ENCODE data around the gene FOSB. TPM values are rescaled to one million over a fixed set of nuclear protein-coding genes. Genes with fewer than 3 reads are reported as not detected.

The FOSB gene
- polyA plus RNA-seq, 2 of the 4 experiments (the other 2 are of a cell fraction): 0.57 to 48.8 TPM

- TF ChIP-seq FOSL2 (IDR thresholded peaks at IDR 0.05) (no peak), FOSL2 (CRISPR knock-in tag; IDR thresholded peaks at IDR 0.05) (peak; percentile 72), SREBF2 (IDR thresholded peaks at IDR 0.05) (peak; percentile 91), NFE2L2 (conservative IDR thresholded peaks at IDR 0.05; ENCODE audit: low read length) (no peak), FOXS1 (CRISPR knock-in tag; IDR thresholded peaks at IDR 0.05) (no peak), SMC3 (IDR thresholded peaks at IDR 0.05) (peak; percentile 99), MAX (IDR thresholded peaks at IDR 0.05) (peak; percentile 67; the same call in 1 of the 2 replicates), CHD2 (IDR thresholded peaks at IDR 0.05; ENCODE audit: low read length, partially characterized antibody) (peak; percentile 27), MAFK (IDR thresholded peaks at IDR 0.05; ENCODE audit: partially characterized antibody) (peak; percentile 89), ZFP36 (IDR thresholded peaks at IDR 0.05; ENCODE audit: borderline replicate concordance, partially characterized antibody) (peak; percentile 8)
- TF ChIP-seq, protein P1, sequence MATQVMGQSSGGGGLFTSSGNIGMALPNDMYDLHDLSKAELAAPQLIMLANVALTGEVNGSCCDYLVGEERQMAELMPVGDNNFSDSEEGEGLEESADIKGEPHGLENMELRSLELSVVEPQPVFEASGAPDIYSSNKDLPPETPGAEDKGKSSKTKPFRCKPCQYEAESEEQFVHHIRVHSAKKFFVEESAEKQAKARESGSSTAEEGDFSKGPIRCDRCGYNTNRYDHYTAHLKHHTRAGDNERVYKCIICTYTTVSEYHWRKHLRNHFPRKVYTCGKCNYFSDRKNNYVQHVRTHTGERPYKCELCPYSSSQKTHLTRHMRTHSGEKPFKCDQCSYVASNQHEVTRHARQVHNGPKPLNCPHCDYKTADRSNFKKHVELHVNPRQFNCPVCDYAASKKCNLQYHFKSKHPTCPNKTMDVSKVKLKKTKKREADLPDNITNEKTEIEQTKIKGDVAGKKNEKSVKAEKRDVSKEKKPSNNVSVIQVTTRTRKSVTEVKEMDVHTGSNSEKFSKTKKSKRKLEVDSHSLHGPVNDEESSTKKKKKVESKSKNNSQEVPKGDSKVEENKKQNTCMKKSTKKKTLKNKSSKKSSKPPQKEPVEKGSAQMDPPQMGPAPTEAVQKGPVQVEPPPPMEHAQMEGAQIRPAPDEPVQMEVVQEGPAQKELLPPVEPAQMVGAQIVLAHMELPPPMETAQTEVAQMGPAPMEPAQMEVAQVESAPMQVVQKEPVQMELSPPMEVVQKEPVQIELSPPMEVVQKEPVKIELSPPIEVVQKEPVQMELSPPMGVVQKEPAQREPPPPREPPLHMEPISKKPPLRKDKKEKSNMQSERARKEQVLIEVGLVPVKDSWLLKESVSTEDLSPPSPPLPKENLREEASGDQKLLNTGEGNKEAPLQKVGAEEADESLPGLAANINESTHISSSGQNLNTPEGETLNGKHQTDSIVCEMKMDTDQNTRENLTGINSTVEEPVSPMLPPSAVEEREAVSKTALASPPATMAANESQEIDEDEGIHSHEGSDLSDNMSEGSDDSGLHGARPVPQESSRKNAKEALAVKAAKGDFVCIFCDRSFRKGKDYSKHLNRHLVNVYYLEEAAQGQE (IDR thresholded peaks at IDR 0.05): 0 out of 2 replicates have a peak, but pooled peaks have one; percentile 19
Observed at GRCh38 chr19:45478454-45479238, 10.8 kb downstream of the FOSB start (continued).

- Histone ChIP-seq H3K27ac (no peak overlapping the region), H3K9me3 (no peaks in the 10 kb centered on the region), H3K4me2 (no peak overlapping the region), H3K4me3 (no peak overlapping the region), H3K4me1 (peaks cover 12% of the 10 kb centered on the region)
- no peak for FAIRE-seq
- no peak for DNase-seq (ENCODE audit: low read depth in 1 of 2, low spot score in 1 of 2)
- TF ChIP-seq CEBPB (IDR thresholded peaks at IDR 0.05): peak in 1 of 2 experiments; percentile 14; a peak in 1 of 4 replicates
- no peak for TF ChIP-seq ZC3H11A (IDR thresholded peaks at IDR 0.05)
- no peak for ATAC-seq
- ChIA-PET POLR2A (no interaction called here), CTCF (interaction anchor here (1.0 to 33.4 kb wide), 3 partner anchors 12 to 81 kb away, joined by 3 to 1883 read pairs (median 99); partner anchors contain the start of genes ERCC1 and PPP1R13L)
- 76% methylated on average over 5 of the region's 5 CpGs for WGBS (ENCODE audit: missing lambda C conversion rate)
Observed at GRCh38 chr19:45483033-45483432, 15.2 kb downstream of the FOSB start.

DNA sequence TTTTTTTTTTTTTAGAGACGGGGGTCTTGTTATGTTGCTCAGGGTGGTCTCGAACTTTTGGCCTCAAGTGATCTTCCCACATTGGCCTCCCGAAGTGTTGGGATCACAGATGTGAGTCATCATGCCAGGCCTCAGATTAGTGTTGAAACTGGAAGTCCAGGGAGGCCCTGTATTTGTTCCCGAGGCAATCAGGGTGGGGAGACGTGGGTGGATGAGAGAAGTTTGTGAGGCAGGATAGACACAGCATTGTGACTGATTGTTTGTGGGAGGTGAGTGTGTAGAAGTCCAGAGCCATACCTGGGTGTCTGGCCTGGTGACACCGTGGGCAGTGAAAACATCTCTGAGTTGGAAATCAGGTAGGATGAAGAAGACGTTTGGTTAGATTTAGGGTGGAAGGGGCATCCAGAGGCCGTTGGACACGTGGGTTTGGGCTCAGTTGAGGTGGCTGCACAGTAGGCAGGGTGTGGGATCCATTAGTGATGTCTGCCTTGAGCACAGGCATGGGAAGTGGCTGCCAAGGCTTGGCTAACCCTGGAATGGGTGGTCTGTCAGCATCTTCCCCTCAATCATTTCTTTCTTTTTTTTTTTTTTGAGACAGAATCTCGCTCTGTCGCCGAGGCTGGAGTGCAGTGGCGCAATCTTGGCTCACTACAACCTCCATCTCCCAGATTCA lies 16.6 kb downstream of the FOSB start:
- 69% methylated on average over 13 of the region's 13 CpGs for WGBS (ENCODE audit: missing lambda C conversion rate)
- Histone ChIP-seq H3K4me1 (peaks cover 7% of the 10 kb centered on the region), H3K9me3 (no peaks in the 10 kb centered on the region), H3K4me2 (no peak overlapping the region), H3K27ac (no peak overlapping the region), H3K4me3 (no peak overlapping the region)
- POLR2A ChIA-PET: interaction anchor here (0.6 to 1.7 kb wide), 5 partner anchors 9 to 80 kb away, joined by 4 to 10 read pairs (median 6); partner anchors contain the start of genes FOSB and PPP1R13L
- DNase-seq (ENCODE audit: low read depth in 1 of 2, low spot score in 1 of 2): no peak
- CTCF ChIA-PET: interaction anchor here (0.6 to 33.4 kb wide), 45 partner anchors 8 to 302 kb away, joined by 3 to 1883 read pairs (median 7); partner anchors contain the start of genes EML2, ERCC1, FBXO46 and FOSB
- FAIRE-seq: no peak
- no peak for TF ChIP-seq MAZ (IDR thresholded peaks at IDR 0.05; ENCODE audit: borderline replicate concordance, low read depth, low read length)
- TF ChIP-seq JUNB (IDR thresholded peaks at IDR 0.05): no peak
- no peak for TF ChIP-seq FOSL2 (IDR thresholded peaks at IDR 0.05)
- peak; percentile 46; the same call in 1 of the 2 replicates for TF ChIP-seq FOSL2 (CRISPR knock-in tag; IDR thresholded peaks at IDR 0.05)
- TF ChIP-seq HOXB5 (CRISPR knock-in tag; IDR thresholded peaks at IDR 0.05): no peak
- no peak for ATAC-seq
